AG09319 (cell line): ENCODE data around the gene TNFRSF14.
A peak's percentile ranks its signal among the peaks of the same experiment; 100 is the strongest.

ENCODE experiments used
- DNase-seq: peaks from one replicate; pipeline ENCODE4 v3.0.0-alpha.2; 2010; ENCODE audit warnings: low read depth; ENCODE audit errors: extremely low read depth
- CTCF ChIP-seq: IDR thresholded peaks from 2 replicates; pipeline ENCODE4 v1.5.1; 2011; ENCODE audit warnings: low read depth, mild to moderate bottlenecking, inconsistent platforms, low read length, moderate library complexity

The TNFRSF14 gene

GRCh38 chr1:2558861-2559260, 2.7 kb downstream of the TNFRSF14 start:
- no peak for TF ChIP-seq CTCF
- DNase-seq = no peak

GRCh38 chr1:2559509-2560298, 3.5 kb downstream of the TNFRSF14 start:
- no peak for TF ChIP-seq CTCF
- DNase-seq = no peak

- TF ChIP-seq CTCF = no peak
- DNase-seq = no peak
Measured at GRCh38 chr1:2560299-2561073, 4.3 kb downstream of the TNFRSF14 start.

GRCh38 chr1:2561446-2561845, 5.3 kb downstream of the TNFRSF14 start:
- TF ChIP-seq CTCF = no peak
- DNase-seq = no peak

GRCh38 chr1:2561898-2562895, 6.0 kb downstream of the TNFRSF14 start:
- DNase-seq = no peak
- peak; percentile 37 for TF ChIP-seq CTCF

- no peak for DNase-seq
- no peak for TF ChIP-seq CTCF
Measured at GRCh38 chr1:2563205-2563604, 7.0 kb downstream of the TNFRSF14 start.
